ENCODE measurements around the gene PCDHGA1. TPM values are rescaled to one million over a fixed set of nuclear protein-coding genes. Genes with fewer than 3 reads are reported as not detected.

The PCDHGA1 gene
- total and polyA plus RNA-seq, 2 experiments from 2014 or later = 0.33 TPM; not detected in 1

DNA sequence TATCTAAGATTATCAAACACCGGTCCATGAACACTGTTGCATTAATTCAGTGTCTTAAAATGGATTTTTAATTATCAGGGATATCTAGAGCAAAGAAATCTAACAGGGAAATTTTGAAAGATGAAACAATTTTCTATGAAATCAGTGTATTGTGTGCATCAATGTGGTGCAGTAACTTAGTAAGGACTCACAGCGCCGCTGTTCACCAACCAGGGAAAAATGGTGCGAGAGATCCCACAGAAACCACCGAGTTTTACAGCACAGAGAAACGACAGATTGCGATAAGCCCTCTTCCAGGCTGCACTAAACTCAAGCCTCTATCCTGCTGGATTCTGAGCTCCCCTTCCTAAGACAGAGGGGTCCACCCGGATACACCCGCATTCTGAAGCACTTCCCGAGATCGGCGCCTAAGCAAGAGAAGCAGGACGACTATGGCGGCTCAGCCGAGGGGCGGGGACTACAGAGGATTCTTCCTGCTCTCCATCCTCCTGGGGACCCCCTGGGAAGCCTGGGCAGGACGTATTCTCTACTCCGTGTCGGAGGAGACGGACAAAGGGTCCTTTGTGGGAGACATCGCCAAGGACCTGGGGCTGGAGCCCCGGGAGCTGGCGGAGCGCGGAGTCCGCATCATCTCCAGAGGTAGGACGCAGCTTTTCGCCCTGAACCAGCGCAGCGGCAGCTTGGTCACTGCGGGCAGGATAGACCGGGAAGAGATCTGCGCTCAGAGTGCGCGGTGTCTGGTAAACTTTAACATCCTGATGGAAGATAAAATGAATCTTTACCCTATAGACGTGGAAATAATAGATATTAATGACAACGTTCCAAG, 52.4 kb downstream of the PCDHGA1 start, which contains the start of gene PCDHGA7:
PCDHGA7 (plus strand) TSS at position 274 of the 826 bp plus-strand sequence; CDS start at position 432, 158 bp downstream.
- DNase-seq (ENCODE audit: low spot score) = no peak
- TF ChIP-seq EZH2 (IDR thresholded peaks at IDR 0.05; ENCODE audit: borderline replicate concordance) (no peak), EZH2phosphoT487 (IDR thresholded peaks at IDR 0.05; ENCODE audit: low read depth, severe bottlenecking, unreplicated experiment) (no peak)
- TF ChIP-seq, protein P1, sequence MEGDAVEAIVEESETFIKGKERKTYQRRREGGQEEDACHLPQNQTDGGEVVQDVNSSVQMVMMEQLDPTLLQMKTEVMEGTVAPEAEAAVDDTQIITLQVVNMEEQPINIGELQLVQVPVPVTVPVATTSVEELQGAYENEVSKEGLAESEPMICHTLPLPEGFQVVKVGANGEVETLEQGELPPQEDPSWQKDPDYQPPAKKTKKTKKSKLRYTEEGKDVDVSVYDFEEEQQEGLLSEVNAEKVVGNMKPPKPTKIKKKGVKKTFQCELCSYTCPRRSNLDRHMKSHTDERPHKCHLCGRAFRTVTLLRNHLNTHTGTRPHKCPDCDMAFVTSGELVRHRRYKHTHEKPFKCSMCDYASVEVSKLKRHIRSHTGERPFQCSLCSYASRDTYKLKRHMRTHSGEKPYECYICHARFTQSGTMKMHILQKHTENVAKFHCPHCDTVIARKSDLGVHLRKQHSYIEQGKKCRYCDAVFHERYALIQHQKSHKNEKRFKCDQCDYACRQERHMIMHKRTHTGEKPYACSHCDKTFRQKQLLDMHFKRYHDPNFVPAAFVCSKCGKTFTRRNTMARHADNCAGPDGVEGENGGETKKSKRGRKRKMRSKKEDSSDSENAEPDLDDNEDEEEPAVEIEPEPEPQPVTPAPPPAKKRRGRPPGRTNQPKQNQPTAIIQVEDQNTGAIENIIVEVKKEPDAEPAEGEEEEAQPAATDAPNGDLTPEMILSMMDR (IDR thresholded peaks at IDR 0.05; ENCODE audit: poor library complexity) = no peak
- no peaks in the 10 kb centered on the region for H3K9me3 ChIP-seq (ENCODE audit: low read depth)
- H3K9me2 ChIP-seq (replicated peaks; ENCODE audit: insufficient read depth) = no peaks in the 10 kb centered on the region
- H3K4me3 ChIP-seq = no peak within 1 kb of the TSS
- no peaks in the 10 kb centered on the region for H3K27me3 ChIP-seq
- no peaks in the 10 kb centered on the region for H3K4me1 ChIP-seq (ENCODE audit: insufficient read depth)
- WGBS (ENCODE audit: low lambda C conversion rate, missing lambda C conversion rate) = 95% methylated on average over 37 of the region's 37 CpGs
- no peaks in the 10 kb centered on the region for H3K36me3 ChIP-seq (replicated peaks; ENCODE audit: insufficient read depth, low read depth)
- no peak within 1 kb of the TSS for H3K4me2 ChIP-seq
- no peak within 1 kb of the TSS for H2AFZ ChIP-seq
- H4K20me1 ChIP-seq (ENCODE audit: insufficient read depth, poor library complexity, severe bottlenecking) = no peaks in the 10 kb centered on the region
- H3K79me2 ChIP-seq = no peaks in the 10 kb centered on the region
- no peak within 1 kb of the TSS for H3K27ac ChIP-seq

DNA sequence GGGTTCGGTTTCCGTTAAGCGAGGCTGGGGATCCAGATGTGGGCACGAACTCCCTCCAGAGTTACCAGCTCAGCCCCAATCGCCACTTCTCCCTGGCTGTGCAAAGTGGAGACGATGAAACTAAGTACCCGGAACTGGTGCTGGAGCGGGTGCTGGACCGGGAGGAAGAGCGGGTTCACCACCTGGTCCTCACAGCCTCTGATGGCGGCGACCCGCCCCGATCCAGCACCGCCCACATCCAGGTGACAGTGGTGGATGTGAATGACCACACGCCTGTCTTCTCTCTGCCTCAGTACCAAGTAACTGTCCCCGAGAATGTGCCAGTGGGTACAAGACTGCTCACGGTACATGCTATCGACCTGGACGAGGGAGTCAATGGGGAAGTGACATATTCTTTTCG, 53.0 kb downstream of the PCDHGA1 start:
- no peak overlapping the region for H2AFZ ChIP-seq
- 96% methylated on average over 21 of the region's 21 CpGs for WGBS (ENCODE audit: low lambda C conversion rate, missing lambda C conversion rate)

DNA sequence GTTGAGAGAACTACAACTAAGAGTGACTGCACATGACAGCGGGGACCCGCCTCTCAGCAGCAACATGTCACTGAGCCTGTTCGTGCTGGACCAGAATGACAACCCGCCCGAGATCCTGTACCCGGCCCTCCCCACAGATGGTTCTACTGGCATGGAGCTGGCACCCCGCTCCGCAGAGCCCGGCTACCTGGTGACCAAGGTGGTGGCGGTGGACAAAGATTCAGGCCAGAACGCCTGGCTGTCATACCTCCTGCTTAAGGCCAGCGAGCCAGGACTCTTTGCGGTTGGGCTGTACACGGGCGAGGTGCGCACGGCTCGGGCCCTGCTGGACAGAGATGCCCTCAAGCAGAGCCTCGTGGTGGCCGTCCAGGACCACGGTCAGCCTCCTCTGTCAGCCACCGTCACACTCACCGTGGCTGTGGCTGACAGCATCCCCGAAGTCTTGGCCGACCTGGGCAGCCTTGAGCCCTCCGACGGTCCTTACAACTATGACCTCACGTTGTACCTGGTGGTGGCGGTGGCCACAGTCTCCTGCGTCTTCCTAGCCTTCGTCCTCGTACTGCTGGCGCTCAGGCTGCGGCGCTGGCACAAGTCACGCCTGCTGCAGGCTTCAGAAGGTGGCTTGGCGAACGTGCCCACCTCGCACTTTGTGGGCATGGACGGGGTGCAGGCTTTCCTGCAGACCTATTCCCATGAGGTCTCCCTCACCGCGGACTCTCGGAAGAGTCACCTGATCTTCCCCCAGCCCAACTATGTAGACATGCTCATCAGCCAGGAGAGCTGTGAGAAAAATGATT, 54.4 kb downstream of the PCDHGA1 start:
- no peaks in the 10 kb centered on the region for H3K9me2 ChIP-seq (replicated peaks; ENCODE audit: insufficient read depth)
- H3K9me3 ChIP-seq (ENCODE audit: low read depth) = peaks cover 12% of the 10 kb centered on the region
- no peaks in the 10 kb centered on the region for H3K4me1 ChIP-seq (ENCODE audit: insufficient read depth)
- no peaks in the 10 kb centered on the region for H4K20me1 ChIP-seq (ENCODE audit: insufficient read depth, poor library complexity, severe bottlenecking)
- H3K36me3 ChIP-seq (replicated peaks; ENCODE audit: insufficient read depth, low read depth) = no peaks in the 10 kb centered on the region
- TF ChIP-seq EZH2phosphoT487 (IDR thresholded peaks at IDR 0.05; ENCODE audit: low read depth, severe bottlenecking, unreplicated experiment) (no peak), EZH2 (IDR thresholded peaks at IDR 0.05; ENCODE audit: borderline replicate concordance) (no peak)
- TF ChIP-seq, protein P1 (IDR thresholded peaks at IDR 0.05; ENCODE audit: poor library complexity) = no peak
- no peak for DNase-seq (ENCODE audit: low spot score)
- H3K79me2 ChIP-seq = no peaks in the 10 kb centered on the region
- no peak overlapping the region for H3K4me2 ChIP-seq
- 94% methylated on average over 40 of the region's 43 CpGs for WGBS (ENCODE audit: low lambda C conversion rate, missing lambda C conversion rate)
- no peak overlapping the region for H3K27ac ChIP-seq
- H3K4me3 ChIP-seq = no peak overlapping the region
- no peaks in the 10 kb centered on the region for H3K27me3 ChIP-seq
- H2AFZ ChIP-seq = no peak overlapping the region

More for the DNA sequence above, 53.0 kb downstream of the PCDHGA1 start:
- no peaks in the 10 kb centered on the region for H3K9me2 ChIP-seq (replicated peaks; ENCODE audit: insufficient read depth)
- no peak for DNase-seq (ENCODE audit: low spot score)
- no peaks in the 10 kb centered on the region for H4K20me1 ChIP-seq (ENCODE audit: insufficient read depth, poor library complexity, severe bottlenecking)
- no peak overlapping the region for H3K4me3 ChIP-seq
- H3K79me2 ChIP-seq = no peaks in the 10 kb centered on the region
- no peak overlapping the region for H3K4me2 ChIP-seq
- peaks cover 1% of the 10 kb centered on the region for H3K9me3 ChIP-seq (ENCODE audit: low read depth)
- H3K36me3 ChIP-seq (replicated peaks; ENCODE audit: insufficient read depth, low read depth) = no peaks in the 10 kb centered on the region
- no peak overlapping the region for H3K27ac ChIP-seq
- TF ChIP-seq, protein P1 (IDR thresholded peaks at IDR 0.05; ENCODE audit: poor library complexity) = no peak
- TF ChIP-seq EZH2 (IDR thresholded peaks at IDR 0.05; ENCODE audit: borderline replicate concordance) (no peak), EZH2phosphoT487 (IDR thresholded peaks at IDR 0.05; ENCODE audit: low read depth, severe bottlenecking, unreplicated experiment) (no peak)
- H3K4me1 ChIP-seq (ENCODE audit: insufficient read depth) = no peaks in the 10 kb centered on the region
- H3K27me3 ChIP-seq = no peaks in the 10 kb centered on the region

All from hepatocyte (in vitro differentiated cells).